Effector memory CD4-positive, alpha-beta T cell (primary cell): ENCODE measurements around the gene CAMTA1.

ENCODE experiments used
- DNase-seq, 3 donors: peaks; one replicate each; pipeline ENCODE4 v3.0.0-alpha.2; 2020
- H3K27ac ChIP-seq: 2 replicates; pipeline ENCODE4 v1.7.0; 2013; ENCODE audit warnings: mild to moderate bottlenecking, low read length, moderate library complexity; ENCODE audit not compliant: insufficient read depth, poor library complexity, severe bottlenecking
- H3K27me3 ChIP-seq: replicated peaks from 2 replicates; pipeline ENCODE4 v1.7.0; 2013; ENCODE audit warnings: mild to moderate bottlenecking, low read length; ENCODE audit not compliant: insufficient read depth, control insufficient read depth, poor library complexity, severe bottlenecking
- H3K36me3 ChIP-seq: 2 replicates; pipeline ENCODE4 v1.7.0; 2013; ENCODE audit warnings: mild to moderate bottlenecking, low read length, moderate library complexity; ENCODE audit not compliant: control insufficient read depth, insufficient read depth
- H3K4me1 ChIP-seq: 2 replicates; pipeline ENCODE4 v1.7.0; 2013; ENCODE audit warnings: low read length, mild to moderate bottlenecking; ENCODE audit not compliant: control insufficient read depth, insufficient read depth, poor library complexity, severe bottlenecking
- H3K4me3 ChIP-seq: 2 replicates; pipeline ENCODE4 v1.7.0; 2013; ENCODE audit warnings: low read length, low read depth, mild to moderate bottlenecking; ENCODE audit not compliant: insufficient read depth, poor library complexity, severe bottlenecking
- H3K9me3 ChIP-seq: 2 replicates; pipeline ENCODE4 v1.7.0; 2013; ENCODE audit warnings: mild to moderate bottlenecking, low read length, moderate library complexity; ENCODE audit not compliant: control insufficient read depth

CAMTA1 gene

GRCh38 chr1:7198664-7199063 lies 413.4 kb downstream of the CAMTA1 start:
- DNase-seq, result no peak
- Histone ChIP-seq H3K4me3 (no peak overlapping the region), H3K36me3 (no peaks in the 10 kb centered on the region), H3K27me3 (no peaks in the 10 kb centered on the region), H3K27ac (no peak overlapping the region), H3K4me1 (no peaks in the 10 kb centered on the region), H3K9me3 (no peaks in the 10 kb centered on the region)

- H3K27me3 ChIP-seq, result no peaks in the 10 kb centered on the region
- no peak for DNase-seq
- no peaks in the 10 kb centered on the region for H3K9me3 ChIP-seq
- no peaks in the 10 kb centered on the region for H3K36me3 ChIP-seq
- no peak overlapping the region for H3K27ac ChIP-seq
- H3K4me1 ChIP-seq, result no peaks in the 10 kb centered on the region
- H3K4me3 ChIP-seq, result no peak overlapping the region
Measured at GRCh38 chr1:7199077-7199779, 414.0 kb downstream of the CAMTA1 start.

- DNase-seq, result no peak
- Histone ChIP-seq H3K36me3 (no peaks in the 10 kb centered on the region), H3K4me3 (no peak overlapping the region), H3K27me3 (no peaks in the 10 kb centered on the region), H3K27ac (no peak overlapping the region), H3K9me3 (no peaks in the 10 kb centered on the region), H3K4me1 (no peaks in the 10 kb centered on the region)
Measured at GRCh38 chr1:7207875-7208646, 422.8 kb downstream of the CAMTA1 start.

GRCh38 chr1:7208647-7209180 lies 423.5 kb downstream of the CAMTA1 start:
- DNase-seq, result no peak
- H3K4me3 ChIP-seq, result no peak overlapping the region
- no peaks in the 10 kb centered on the region for H3K36me3 ChIP-seq
- no peaks in the 10 kb centered on the region for H3K4me1 ChIP-seq
- no peaks in the 10 kb centered on the region for H3K27me3 ChIP-seq
- H3K9me3 ChIP-seq, result no peaks in the 10 kb centered on the region
- no peak overlapping the region for H3K27ac ChIP-seq

- Histone ChIP-seq H3K4me1 (no peaks in the 10 kb centered on the region), H3K27ac (no peak overlapping the region), H3K4me3 (no peak overlapping the region), H3K9me3 (no peaks in the 10 kb centered on the region), H3K27me3 (no peaks in the 10 kb centered on the region), H3K36me3 (no peaks in the 10 kb centered on the region)
- DNase-seq, result no peak
Measured at GRCh38 chr1:7209336-7209735, 424.1 kb downstream of the CAMTA1 start.

GRCh38 chr1:7218210-7218832 lies 433.1 kb downstream of the CAMTA1 start:
- Histone ChIP-seq H3K4me1 (no peaks in the 10 kb centered on the region), H3K27ac (no peak overlapping the region), H3K9me3 (no peaks in the 10 kb centered on the region), H3K4me3 (no peak overlapping the region), H3K36me3 (no peaks in the 10 kb centered on the region), H3K27me3 (no peaks in the 10 kb centered on the region)
- DNase-seq, result peak in 1 of 3 donors; percentile 7

GRCh38 chr1:7219031-7219430 lies 433.8 kb downstream of the CAMTA1 start:
- DNase-seq, result no peak
- no peaks in the 10 kb centered on the region for H3K36me3 ChIP-seq
- no peaks in the 10 kb centered on the region for H3K9me3 ChIP-seq
- H3K27me3 ChIP-seq, result no peaks in the 10 kb centered on the region
- H3K4me3 ChIP-seq, result no peak overlapping the region
- H3K27ac ChIP-seq, result no peak overlapping the region
- no peaks in the 10 kb centered on the region for H3K4me1 ChIP-seq

- H3K9me3 ChIP-seq, result no peaks in the 10 kb centered on the region
- H3K27ac ChIP-seq, result no peak overlapping the region
- no peak overlapping the region for H3K4me3 ChIP-seq
- H3K4me1 ChIP-seq, result no peaks in the 10 kb centered on the region
- DNase-seq, result no peak
- no peaks in the 10 kb centered on the region for H3K27me3 ChIP-seq
- no peaks in the 10 kb centered on the region for H3K36me3 ChIP-seq
Measured at GRCh38 chr1:7220007-7220406, 434.8 kb downstream of the CAMTA1 start.

GRCh38 chr1:7220712-7221252 lies 435.5 kb downstream of the CAMTA1 start:
- DNase-seq, result no peak
- Histone ChIP-seq H3K27ac (no peak overlapping the region), H3K4me3 (no peak overlapping the region), H3K4me1 (no peaks in the 10 kb centered on the region), H3K27me3 (no peaks in the 10 kb centered on the region), H3K36me3 (no peaks in the 10 kb centered on the region), H3K9me3 (no peaks in the 10 kb centered on the region)
